Suppressor macrophage treated with lipopolysaccharide for 1 hour (primary cell): ENCODE measurements around the gene CA10.

Source experiments
- DNase-seq, 3 donors: peaks; one replicate each; pipeline ENCODE4 v3.0.0-alpha.2; 2020 to 2022

Gene CA10

DNA sequence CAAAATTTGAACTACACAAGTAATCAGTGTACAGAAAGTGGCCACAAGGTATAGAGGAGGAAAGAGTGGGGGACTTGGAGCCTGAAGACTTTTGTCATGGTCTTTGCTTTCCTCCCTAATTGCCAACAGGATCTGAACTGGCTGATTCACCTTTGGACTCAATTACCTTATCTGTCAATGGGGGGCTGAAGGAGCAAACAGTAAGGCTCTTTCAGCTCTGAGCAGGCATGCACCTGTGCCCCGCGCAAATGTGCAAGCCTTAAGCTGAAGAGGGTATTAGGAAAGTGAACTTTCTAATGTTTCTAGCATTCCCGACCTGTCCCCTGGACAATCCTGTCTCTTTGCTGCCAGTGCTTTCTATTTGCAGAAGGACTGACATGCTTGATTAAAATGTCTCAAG, 302.7 kb downstream of the CA10 start:
- DNase-seq, result no peak

- no peak for DNase-seq
These were observed 304.7 kb downstream of the CA10 start for GRCh38 chr17:51853857-51854256.

DNA sequence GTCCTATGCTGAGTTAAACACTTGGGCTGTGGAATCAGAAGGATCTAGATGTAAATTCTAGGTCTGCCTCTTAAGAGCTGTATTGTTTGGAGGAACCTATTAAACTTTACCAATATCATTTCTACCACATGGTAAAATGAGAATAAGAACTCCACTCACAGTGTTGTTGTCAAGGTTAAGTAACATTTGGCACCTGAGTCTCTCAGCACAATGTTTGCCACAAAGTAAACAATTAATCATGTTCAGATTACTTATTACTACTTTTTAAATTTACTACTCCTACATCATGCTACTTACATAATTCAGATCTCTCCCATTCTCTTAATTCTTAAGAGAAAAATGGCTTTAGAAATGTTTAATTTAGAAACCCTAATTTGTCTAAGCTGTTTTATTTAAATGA, 305.9 kb downstream of the CA10 start:
- no peak for DNase-seq

GRCh38 chr17:51850201-51850600, 308.3 kb downstream of the CA10 start:
- DNase-seq, result no peak

- no peak for DNase-seq
These were observed 310.1 kb downstream of the CA10 start for GRCh38 chr17:51848451-51848850.

GRCh38 chr17:51846566-51846965, 311.9 kb downstream of the CA10 start:
- DNase-seq, result no peak

DNA sequence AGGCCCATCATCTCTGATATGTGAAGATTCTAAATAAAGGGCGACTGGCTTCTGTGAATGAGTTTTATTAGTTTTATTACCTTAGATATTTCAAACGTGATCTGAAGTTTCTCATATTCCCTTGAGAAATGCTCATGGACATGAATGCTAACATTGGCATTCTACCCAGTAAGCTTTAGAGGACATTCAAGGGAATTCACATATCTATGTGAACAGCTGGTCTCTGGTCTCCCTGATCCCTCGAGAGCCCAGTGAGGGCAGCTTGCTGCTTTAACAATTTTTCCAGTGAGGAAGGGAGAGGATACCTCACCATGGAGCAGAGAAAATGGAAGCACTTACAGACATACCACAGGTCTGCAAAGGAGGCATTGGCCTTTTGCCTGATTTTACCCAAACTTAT, 312.7 kb downstream of the CA10 start:
- no peak for DNase-seq

DNA sequence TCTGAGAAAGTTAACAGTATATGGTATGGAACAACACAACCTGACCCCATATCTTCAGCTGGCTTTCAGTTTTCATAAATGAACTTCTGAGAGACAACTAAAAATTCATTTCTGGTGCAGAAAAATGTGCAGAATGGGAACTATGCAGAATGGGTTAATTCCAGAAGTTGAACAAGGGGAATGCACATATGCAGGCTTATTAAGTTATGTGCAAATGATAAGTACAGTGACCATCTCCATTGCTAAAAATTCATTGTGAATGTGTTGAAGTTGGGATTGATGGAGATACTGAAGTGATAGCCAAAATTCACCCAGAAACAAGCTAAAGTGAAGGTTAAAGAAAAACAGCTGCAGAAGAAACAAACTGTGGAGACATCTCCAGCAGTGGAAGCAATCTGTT, 315.8 kb downstream of the CA10 start:
- no peak for DNase-seq

- no peak for DNase-seq
These were observed 316.8 kb downstream of the CA10 start for GRCh38 chr17:51841669-51842068.

DNA sequence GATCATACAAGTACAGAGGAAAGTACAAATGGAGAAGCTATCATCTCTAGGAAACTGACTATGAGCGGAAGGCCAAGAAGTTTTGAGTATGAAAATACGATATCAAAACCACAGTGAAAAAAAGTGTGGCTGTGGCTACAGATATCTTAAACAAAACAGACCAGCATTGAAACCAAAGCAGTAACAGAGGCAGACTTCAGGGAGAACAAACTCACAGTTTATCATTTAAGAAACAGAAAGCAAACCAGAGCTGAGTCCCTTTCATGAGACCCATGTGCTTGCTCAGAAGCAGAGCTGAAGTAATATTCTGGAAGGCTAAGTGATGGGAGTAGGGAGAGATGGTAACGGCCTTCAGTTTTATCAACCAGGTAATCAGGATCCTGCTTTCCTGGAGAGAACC, 317.8 kb downstream of the CA10 start:
- no peak for DNase-seq

GRCh38 chr17:51833620-51834019, 324.9 kb downstream of the CA10 start:
- no peak for DNase-seq

DNA sequence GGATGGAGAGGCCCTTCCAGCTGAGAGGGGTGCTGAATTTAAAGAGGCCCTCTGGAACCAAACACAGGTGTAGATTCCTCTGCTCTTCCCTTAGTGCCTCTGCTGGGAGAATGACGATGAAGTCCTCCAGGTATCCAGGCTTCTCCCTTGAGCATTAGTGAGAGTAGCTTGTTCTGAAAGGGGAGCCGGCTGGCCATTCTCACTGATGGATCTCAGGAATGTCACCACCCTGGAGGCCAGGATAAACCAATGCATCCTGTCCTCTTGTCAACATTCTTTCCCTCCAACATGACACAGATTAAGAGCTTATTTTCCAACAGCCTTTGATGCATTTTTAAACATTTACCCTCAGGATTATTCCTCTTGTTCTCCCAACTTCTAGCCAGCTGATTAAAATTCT, 325.5 kb downstream of the CA10 start:
- DNase-seq, result no peak

DNA sequence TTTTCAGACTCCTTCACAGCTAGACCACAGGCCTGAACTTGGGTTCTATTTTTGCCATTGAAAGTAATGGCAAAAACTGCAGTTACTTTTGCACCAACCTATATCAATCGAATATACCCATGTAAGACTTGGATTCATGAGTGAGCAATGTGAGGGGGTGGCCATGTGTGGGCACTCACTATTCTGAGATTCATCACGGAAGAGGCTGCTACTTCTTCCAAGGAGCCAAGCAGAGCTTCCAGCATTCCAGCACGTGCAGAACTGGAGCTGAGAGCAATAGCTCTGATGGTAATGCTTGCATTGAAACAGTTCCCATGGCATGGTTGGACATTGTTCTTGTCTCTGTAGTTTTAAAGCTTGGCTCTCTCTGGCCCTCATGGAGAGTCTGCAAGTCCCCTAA, 327.6 kb downstream of the CA10 start:
- no peak for DNase-seq

- DNase-seq, result no peak
These were observed 328.1 kb downstream of the CA10 start for GRCh38 chr17:51830451-51830850.

GRCh38 chr17:51828901-51829300, 329.6 kb downstream of the CA10 start:
- DNase-seq, result no peak

- no peak for DNase-seq
These were observed 331.4 kb downstream of the CA10 start for GRCh38 chr17:51827140-51827539.

DNA sequence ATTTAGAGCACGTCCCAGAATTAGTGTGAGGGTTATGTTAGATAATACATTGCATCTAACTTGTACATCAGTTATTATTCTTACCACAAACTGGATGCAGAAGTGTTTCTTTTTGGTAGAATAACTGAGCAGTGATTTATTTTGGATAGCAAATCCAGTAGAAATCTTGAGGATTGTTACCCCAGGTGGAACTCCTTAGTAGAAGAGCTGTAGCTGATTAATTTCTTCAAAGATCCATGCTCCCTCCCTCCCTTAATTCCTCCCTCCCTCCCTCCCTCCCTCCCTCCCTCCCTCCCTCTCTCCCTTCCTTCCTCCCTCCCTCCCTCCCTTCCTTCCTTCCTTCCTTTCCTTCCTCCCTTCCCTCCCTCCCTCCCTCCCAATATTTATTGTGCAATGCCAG, 337.7 kb downstream of the CA10 start:
- DNase-seq, result no peak

DNA sequence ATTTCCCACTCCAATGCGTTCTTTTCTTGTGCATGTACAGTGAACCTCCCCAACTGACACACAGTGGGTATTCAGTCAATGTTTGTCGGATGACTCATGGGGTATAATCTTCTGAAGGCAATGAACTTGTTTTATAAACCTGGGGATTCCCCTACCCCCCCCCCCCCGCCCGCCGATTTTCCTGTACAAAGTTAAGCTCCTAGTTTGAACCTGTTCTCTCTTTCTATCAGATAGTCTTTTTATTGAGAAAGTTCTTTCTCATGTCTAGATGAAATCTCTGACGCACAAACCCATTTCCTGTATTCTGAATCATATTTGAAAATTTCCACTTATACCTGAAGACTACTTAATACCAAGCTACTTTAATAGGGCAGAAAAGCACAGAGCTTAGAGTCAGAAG, 338.3 kb downstream of the CA10 start:
- DNase-seq, result no peak

GRCh38 chr17:51819341-51820219, 338.9 kb downstream of the CA10 start:
- no peak for DNase-seq

DNA sequence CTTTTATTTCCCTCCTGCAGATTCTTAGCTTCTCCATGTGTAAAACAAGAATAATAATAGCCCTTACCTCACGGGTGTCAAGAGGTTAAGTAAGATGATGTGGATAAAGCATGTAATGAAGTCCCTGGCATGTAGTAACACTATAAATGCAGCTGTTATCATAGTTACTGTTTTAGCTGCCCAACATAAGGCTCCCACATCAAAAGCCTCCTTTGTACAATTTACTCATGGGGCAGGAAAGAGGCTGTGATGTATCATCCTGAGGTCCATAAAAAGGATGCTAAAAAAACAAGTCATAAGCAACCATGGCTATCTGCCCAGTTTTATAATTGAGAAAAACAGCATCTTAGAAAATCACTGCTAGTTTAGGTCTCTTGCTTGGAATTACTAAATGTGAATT, 339.7 kb downstream of the CA10 start:
- DNase-seq, result no peak

GRCh38 chr17:51817955-51818354, 340.6 kb downstream of the CA10 start:
- no peak for DNase-seq

DNA sequence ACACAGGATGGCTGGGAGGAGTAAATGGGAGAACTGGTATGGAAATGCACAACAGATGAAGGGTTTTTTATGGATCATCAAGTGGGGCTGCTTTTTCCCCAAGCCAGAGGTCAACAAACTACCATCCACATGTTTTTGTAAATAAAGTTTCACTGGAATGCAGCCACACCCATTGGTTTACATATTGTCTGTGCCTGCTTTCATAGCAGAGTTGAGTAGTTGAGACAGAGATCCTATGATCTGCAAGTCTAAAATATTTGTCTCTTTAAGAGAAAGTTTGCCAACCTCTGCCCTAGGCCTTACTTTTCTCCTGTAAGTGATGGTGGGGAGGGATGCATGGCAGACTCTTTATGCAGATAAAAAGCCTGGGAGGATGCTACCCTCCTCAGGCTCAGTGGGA, 341.4 kb downstream of the CA10 start:
- no peak for DNase-seq

- no peak for DNase-seq
These were observed 343.4 kb downstream of the CA10 start for GRCh38 chr17:51815097-51815496.

GRCh38 chr17:51814521-51814920, 344.0 kb downstream of the CA10 start:
- DNase-seq, result no peak

GRCh38 chr17:51813784-51814174, 344.7 kb downstream of the CA10 start:
- DNase-seq, result no peak
